GM19324 (cell line): ENCODE measurements around the gene STX17.
A peak's percentile ranks its signal among the peaks of the same experiment; 100 is the strongest.
"Not testable (repeated sequence)": the region's sequence is repeated elsewhere in the genome, so short reads cannot be mapped to it uniquely, and the experiment has no call there.

ENCODE experiments used
- ATAC-seq: cut with Tn5 transposase; IDR thresholded peaks from one replicate; pipeline ENCODE4 v1.9.1; 2021; ENCODE audit warnings: mild to moderate bottlenecking, moderate library complexity; ENCODE audit not compliant: unreplicated experiment, low FRiP score

Gene STX17

GRCh38 chr9:99906403-99907207, at the start of gene STX17:
Gene STX17, plus strand, starts transcription at chr9:99906654. Its CDS starts 8,586 bp downstream, at chr9:99915240.
- ATAC-seq = peak; percentile 86

DNA sequence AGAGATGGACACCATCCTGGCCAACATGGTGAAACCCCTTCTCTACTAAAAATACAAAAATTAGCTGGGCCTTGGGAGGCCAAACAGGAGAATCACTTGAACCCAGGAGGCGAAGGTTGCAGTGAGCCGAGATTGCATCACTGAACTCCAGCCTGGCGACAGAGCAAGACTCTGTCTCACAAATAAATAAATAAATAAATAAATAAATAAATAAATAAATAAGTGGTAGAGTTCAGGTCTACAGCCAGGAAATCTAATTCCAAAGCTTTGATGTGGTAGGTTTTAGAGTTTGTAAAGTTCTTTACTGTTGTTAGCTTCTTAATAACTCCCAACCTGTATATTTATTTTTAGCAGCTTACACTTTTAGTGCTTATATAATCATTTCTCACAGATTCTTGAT, 48.9 kb upstream of the STX17 start:
- ATAC-seq = not testable (repeated sequence)

- ATAC-seq = no peak
Observed at GRCh38 chr9:99858087-99858486, 48.4 kb upstream of the STX17 start.

DNA sequence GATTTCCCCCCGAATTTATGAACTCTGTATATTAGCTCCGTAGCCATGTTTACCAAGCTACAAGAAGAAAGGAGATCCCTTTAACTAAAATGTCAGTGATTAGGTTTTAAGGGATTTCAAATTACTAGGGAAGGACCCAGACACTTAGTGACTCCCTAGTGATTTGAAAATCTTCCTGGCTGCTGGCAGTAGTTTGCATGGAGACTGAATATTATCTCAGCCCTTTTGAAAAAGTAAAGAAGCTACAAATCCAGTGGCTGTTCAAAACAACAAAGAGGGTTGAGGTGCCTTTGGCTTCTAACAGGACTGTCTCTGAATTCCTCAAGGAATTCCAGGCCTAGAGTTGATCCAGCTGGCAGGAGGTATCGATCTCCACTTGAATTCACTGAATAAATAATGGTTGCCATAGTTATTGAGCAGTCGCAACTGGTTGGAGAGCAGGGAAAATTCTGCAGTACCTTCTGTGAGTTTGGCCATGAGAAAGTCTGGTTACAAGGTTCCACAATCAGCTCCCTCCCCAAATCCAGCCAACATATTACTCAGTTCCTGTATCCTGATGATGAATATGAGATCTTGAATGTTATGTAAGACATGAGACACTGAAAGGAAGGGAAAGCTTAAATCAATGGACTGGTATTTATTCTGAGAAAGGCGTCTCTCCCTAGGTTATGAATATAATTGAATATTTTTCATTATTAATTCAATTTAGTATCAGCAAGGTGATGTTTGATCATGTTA, 47.0 kb upstream of the STX17 start:
- no peak for ATAC-seq

DNA sequence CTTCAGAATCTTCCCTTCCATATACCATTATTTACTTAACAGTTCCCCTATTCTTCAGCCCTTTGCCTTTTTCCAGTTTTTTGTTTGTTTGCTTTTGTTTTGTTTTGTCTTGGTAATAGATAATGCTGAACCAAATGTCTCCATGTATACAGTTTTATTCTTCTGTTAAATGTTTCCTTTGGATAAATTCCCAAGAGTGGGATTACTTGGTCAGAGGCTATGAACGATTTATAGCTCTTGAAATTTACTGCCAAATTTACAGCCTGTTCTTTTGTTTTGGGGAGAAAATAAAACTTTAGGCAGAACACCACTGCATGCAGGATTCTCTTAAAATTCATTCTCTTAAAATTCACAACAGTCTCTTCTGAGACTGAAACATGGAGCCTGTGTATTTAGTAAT, 46.2 kb upstream of the STX17 start:
- no peak for ATAC-seq

GRCh38 chr9:99863955-99864354, 42.5 kb upstream of the STX17 start:
- no peak for ATAC-seq

GRCh38 chr9:99866398-99866797, 40.1 kb upstream of the STX17 start:
- ATAC-seq = no peak

- no peak for ATAC-seq
Observed at GRCh38 chr9:99867536-99867935, 38.9 kb upstream of the STX17 start.

DNA sequence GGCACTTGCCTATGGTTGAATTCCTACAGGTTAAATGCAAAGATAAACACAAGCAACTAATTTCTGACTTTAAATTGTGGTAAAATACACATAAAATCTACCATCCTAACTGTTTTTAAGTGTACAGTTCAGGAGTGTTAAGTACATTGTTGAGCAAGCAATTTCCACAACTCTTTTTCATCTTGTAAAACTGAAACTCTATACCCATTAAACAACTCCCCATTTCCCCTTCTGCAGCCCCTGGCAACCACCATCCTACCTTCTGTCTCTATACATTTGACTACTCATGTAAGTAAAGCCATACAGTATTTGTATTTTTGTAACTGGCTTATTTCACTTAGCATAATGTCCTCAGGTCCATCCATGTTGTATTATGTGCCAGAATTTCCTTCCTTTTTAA, 38.5 kb upstream of the STX17 start:
- no peak for ATAC-seq

DNA sequence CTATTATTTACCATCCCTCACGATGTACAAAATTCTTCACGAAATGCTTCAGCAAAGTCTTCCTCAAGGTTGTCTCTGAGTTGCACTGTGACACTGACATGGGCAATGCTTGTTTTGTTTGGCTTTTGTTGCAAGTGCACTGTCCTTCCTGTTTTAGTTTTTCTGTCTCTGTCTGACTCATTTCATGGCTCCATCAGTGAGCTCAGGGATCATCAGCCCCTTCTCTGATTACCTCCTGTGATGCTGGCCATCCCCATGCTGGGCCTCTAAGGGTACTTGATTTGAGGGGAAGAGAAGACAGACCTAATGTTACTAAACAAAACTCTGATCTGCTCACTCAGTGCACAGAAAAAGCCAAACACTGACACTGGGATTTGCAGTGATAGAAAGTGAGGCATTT, 37.6 kb upstream of the STX17 start:
- no peak for ATAC-seq

- ATAC-seq = no peak
Observed at GRCh38 chr9:99870126-99870525, 36.3 kb upstream of the STX17 start.

- ATAC-seq = no peak
Observed at GRCh38 chr9:99873531-99873930, 32.9 kb upstream of the STX17 start.

DNA sequence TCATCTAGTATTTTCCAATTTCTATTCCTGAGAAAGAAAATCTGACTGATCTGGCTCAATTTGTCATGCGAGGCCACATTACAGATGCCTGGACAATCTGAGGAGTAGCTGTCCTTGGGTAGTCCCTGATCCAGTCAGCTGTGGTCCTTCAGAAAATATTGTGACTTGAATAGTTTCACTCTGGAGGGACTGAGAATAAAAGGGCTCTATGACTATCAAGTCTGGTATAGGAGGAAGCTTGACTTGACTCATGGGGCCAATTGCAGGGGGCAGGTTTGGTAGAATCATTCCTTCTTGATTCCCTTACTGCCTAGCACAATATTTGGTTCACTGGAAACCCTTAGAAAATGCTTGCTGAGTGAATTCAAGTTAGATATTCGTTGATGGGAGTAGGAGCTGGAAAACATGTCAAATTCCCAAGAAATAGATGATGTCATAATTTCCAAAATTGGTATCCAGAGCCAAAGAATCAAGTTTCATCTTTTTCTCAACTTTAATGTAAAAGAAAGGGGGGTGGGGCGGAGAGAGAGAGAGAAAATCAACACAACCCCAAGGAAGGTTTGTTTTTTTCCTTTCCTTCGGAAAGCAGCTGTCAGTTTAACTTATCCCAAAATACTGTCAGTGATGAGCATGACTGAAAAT, 32.4 kb upstream of the STX17 start:
- ATAC-seq = no peak

DNA sequence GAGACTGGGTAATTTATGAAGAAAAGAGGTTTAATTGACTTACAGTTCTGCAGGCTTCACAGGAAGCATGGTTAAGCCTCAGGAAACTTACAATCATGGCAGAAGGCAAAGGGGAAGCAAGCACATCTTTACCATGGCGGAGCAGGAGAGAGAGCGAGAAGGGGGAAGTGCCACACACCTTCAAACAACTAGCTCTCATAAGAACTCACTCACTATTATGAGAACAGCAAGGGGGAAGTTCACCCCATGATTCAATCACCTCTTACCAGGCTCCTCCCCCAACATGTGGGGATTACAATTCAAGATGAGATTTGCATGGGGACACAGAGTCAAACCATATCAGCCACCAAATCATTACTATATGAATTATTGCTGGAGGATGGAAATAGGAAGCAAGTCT, 30.3 kb upstream of the STX17 start:
- no peak for ATAC-seq

DNA sequence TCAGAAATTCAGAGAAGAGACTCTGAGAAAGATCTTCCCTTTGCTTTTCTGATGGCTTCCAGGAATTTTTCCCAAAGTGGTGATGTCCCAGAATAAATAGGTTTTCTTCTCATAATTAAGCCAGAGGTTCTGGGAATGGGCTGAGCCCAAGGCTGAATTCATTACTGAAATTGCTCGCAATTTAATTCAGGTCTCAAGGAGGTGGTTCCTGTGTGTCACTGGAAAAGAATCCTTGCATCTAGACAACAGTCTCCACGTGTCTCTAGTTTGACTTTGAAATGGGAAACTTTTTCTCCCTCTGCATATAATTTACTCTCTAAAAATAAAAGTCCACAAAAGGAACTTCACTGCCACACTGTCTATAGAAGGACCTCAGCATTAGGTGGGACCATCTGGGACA, 27.8 kb upstream of the STX17 start:
- no peak for ATAC-seq

GRCh38 chr9:99881769-99882168, 24.7 kb upstream of the STX17 start:
- no peak for ATAC-seq

DNA sequence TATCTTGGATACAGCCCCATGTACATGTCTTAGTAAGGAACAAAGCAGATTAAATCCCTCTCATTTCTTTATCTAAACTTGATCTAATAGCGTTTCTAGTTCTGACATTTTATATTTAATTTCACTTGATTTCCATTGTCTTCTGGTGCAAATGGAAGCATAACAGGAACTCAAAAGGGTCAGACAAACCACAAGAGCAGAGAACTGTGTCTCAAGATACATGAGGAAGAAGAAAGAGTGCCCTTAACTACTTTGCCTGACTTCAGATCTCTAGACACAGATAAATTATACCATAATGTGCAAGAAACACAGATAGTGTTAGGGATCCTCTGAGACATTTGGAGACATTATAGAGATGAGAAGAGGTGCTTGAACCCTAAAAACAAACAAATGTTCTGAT, 20.7 kb upstream of the STX17 start:
- ATAC-seq = no peak

DNA sequence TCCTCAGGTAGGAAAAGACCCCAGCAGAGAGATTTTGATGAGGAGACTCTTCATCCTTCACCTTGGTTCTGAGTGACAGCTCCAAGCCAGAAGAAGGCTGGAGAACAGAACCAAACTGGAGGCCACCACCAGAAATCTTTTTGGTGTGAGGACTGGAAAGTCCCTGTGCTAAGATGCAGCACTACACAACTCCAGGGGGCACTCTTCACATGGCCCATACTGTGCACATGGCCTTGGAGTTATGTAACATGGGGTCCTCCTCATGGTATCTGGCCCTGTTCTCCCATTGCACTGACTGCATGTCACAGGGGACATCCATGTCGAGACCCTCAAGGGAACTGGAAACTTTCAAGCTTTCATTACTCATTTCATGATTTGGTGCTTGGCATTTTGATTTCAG, 17.3 kb upstream of the STX17 start:
- ATAC-seq = no peak

GRCh38 chr9:99894826-99895225, 11.6 kb upstream of the STX17 start:
- no peak for ATAC-seq

DNA sequence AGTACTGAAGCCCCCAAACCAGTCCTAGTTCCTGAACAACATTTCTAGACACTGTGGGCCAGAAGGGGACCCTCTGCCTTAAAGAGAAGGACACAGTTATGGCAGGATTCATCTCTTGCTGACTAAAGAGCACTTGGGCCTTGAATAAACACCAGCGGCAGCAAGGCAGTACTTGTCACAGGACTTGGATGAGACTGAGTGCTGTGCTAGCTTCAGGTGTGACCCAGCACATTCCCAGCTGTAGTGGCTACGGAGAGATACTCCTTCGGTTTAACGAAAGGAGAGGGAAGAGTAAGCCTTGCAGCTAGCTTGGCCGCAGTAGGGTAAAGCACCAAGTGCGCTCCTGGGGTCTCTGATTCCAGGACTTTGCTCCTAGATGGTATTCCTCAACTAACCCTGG, 10.9 kb upstream of the STX17 start:
- no peak for ATAC-seq

- ATAC-seq = no peak
Observed at GRCh38 chr9:99896119-99896518, 10.3 kb upstream of the STX17 start.

DNA sequence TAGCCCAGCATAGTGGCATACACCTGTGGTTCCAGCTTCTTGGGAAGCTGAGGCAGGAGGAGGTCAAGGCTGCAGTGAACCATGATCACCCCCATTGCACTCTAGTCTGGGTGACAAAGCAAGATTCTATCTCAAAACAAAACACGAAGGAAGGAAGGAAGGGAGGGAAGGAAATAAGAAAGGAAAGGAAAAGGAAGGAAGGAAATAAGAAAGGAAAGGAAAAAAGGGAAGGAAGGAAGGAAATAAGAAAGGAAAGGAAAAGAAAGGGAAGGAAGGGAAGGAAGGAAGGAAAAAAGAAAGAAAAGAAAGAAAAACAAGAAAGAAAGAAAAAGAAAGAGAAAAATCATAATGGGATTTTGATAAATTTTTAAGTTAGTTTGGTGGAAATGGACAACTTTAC, 3.1 kb upstream of the STX17 start:
- ATAC-seq = no peak
